ENCODE results near the gene BEGAIN. TPM values are rescaled to one million over a fixed set of nuclear protein-coding genes. Genes with fewer than 3 reads are reported as not detected.

BEGAIN gene
- total RNA-seq, 1 donor from 2014 or later, result 3.2 TPM

DNA sequence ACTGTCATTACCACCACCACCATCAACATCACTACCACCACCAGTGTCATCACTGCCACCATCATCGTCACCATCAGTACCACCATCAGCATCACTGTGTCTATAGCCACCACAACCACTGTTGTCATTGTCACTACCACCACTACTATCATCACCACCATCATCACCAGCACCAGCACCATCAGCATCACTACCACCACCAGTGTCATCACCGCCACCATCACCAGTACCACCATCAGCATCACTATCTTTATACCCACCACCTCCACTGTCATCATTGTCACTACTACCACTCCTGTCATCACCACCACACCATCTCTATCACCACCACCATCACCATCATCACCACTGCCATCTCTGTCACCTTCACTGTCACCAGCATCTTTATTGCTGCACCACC lies 60.6 kb downstream of the BEGAIN start:
- peaks cover 1% of the 10 kb centered on the region for H3K36me3 ChIP-seq (ENCODE audit: control insufficient read depth, insufficient read depth, low read length)
- no peak overlapping the region for H3K4me3 ChIP-seq (ENCODE audit: low read depth, low read length)
- TF ChIP-seq, protein P1, sequence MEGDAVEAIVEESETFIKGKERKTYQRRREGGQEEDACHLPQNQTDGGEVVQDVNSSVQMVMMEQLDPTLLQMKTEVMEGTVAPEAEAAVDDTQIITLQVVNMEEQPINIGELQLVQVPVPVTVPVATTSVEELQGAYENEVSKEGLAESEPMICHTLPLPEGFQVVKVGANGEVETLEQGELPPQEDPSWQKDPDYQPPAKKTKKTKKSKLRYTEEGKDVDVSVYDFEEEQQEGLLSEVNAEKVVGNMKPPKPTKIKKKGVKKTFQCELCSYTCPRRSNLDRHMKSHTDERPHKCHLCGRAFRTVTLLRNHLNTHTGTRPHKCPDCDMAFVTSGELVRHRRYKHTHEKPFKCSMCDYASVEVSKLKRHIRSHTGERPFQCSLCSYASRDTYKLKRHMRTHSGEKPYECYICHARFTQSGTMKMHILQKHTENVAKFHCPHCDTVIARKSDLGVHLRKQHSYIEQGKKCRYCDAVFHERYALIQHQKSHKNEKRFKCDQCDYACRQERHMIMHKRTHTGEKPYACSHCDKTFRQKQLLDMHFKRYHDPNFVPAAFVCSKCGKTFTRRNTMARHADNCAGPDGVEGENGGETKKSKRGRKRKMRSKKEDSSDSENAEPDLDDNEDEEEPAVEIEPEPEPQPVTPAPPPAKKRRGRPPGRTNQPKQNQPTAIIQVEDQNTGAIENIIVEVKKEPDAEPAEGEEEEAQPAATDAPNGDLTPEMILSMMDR (IDR thresholded peaks at IDR 0.05; ENCODE audit: insufficient read depth, low read length, poor library complexity, severe bottlenecking), result no peak
- no peak for DNase-seq (ENCODE audit: low read depth)
- H3K27me3 ChIP-seq (ENCODE audit: control insufficient read depth, insufficient read depth, low read length), result no peaks in the 10 kb centered on the region

DNA sequence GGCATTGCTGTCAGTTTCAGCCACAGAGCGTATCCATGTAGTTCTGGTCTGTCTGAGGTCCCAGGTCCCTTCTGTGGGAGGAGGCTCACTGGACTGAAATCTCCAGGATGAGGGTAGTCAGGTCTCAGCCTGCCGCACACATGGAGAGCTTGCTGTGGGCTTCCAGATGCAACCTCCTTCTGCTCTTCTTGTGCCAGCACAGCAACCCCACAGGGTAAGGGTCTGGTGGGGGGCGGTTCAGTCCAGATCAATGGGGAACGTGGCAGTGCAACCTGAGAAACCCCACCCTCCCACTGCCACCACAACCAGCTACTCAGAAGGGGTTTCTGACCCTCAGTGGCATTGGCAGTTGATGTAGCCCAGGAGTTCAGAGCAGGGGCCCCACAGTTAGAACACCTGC lies 61.2 kb downstream of the BEGAIN start:
- Histone ChIP-seq H3K27me3 (ENCODE audit: control insufficient read depth, insufficient read depth, low read length) (no peaks in the 10 kb centered on the region), H3K4me3 (ENCODE audit: low read depth, low read length) (no peak overlapping the region), H3K36me3 (ENCODE audit: control insufficient read depth, insufficient read depth, low read length) (peaks cover 1% of the 10 kb centered on the region)
- TF ChIP-seq, protein P1 (IDR thresholded peaks at IDR 0.05; ENCODE audit: insufficient read depth, low read length, poor library complexity, severe bottlenecking), result no peak
- DNase-seq (ENCODE audit: low read depth), result no peak

DNA sequence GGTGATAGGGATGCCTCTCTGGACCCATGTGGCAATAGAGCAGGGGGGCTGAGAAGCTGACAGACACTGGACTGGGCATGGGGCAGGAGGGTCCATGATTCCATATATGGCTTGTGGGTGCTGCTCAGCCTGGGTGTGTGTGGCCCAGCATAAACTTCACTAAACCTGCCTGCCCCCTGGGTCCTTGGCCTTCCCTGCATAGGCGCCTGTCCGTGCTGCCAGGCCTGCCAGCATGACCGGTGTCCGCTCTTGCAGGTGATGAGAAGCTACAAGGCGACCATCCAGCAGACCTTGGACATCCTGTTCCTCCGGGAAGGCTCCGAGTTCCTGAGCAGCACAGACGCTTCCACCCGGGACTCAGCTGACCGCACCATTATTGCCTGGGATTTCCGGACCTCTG lies 61.6 kb downstream of the BEGAIN start:
- no peaks in the 10 kb centered on the region for H3K27me3 ChIP-seq (ENCODE audit: control insufficient read depth, insufficient read depth, low read length)
- H3K36me3 ChIP-seq (ENCODE audit: control insufficient read depth, insufficient read depth, low read length), result peaks cover 1% of the 10 kb centered on the region
- TF ChIP-seq, protein P1 (IDR thresholded peaks at IDR 0.05; ENCODE audit: insufficient read depth, low read length, poor library complexity, severe bottlenecking), result no peak
- DNase-seq (ENCODE audit: low read depth), result no peak
- H3K4me3 ChIP-seq (ENCODE audit: low read depth, low read length), result no peak overlapping the region

DNA sequence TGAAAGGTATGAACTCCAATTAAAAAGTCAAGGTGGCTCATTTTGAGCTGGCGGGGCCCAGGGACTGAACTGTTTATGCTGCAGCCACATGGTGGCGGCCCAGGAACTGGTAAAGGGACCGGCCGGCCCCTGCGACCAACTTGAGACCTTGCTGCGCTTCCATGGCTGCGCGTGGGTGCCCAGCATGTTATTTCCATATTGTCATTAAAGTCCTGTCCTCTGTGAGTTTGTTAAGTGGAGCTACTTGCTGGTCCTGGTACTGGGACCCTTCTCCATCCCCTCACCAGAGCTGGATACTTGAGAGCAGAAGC lies 62.3 kb downstream of the BEGAIN start:
- DNase-seq (ENCODE audit: low read depth), result no peak
- TF ChIP-seq, protein P1 (IDR thresholded peaks at IDR 0.05; ENCODE audit: insufficient read depth, low read length, poor library complexity, severe bottlenecking), result peak; percentile 44
- no peak overlapping the region for H3K4me3 ChIP-seq (ENCODE audit: low read depth, low read length)
- no peaks in the 10 kb centered on the region for H3K27me3 ChIP-seq (ENCODE audit: control insufficient read depth, insufficient read depth, low read length)
- H3K36me3 ChIP-seq (ENCODE audit: control insufficient read depth, insufficient read depth, low read length), result peaks cover 1% of the 10 kb centered on the region

DNA sequence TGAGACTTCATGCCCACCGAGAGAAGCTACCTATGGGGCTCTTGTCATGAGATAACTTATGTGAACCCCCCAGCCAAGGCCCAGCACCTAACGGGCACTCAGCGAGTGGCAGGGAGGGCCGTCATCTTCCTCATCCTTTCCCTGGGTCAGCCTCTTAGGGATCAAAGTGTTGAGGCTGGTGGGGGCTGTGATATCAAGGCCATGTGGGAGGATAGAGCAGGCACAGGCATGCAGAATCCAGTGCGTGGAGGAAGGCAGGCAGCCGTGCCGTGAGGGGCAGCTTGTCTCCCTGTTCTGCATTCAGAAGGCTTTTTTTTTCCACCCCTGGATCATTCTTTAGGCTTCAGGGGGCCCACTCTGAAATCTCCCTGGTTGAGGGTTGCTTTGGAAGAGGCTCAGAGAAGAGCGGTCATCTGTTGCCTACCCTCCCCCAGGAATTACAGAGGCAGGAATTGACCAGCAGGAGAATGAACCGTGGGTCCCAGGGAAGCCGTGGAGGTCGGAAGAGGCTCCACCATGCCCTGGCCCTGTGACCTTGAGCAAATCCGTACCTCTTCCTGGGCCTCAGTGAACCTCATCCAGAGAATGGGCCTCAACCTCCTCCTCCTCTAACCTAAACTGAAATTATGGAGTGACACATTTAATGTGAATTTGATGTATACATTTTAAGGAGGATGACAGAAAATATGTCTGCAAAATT lies 62.8 kb downstream of the BEGAIN start:
- Histone ChIP-seq H3K27me3 (ENCODE audit: control insufficient read depth, insufficient read depth, low read length) (no peaks in the 10 kb centered on the region), H3K36me3 (ENCODE audit: control insufficient read depth, insufficient read depth, low read length) (peaks cover 1% of the 10 kb centered on the region), H3K4me3 (ENCODE audit: low read depth, low read length) (no peak overlapping the region)
- no peak for DNase-seq (ENCODE audit: low read depth)
- TF ChIP-seq, protein P1 (IDR thresholded peaks at IDR 0.05; ENCODE audit: insufficient read depth, low read length, poor library complexity, severe bottlenecking), result no peak

DNA sequence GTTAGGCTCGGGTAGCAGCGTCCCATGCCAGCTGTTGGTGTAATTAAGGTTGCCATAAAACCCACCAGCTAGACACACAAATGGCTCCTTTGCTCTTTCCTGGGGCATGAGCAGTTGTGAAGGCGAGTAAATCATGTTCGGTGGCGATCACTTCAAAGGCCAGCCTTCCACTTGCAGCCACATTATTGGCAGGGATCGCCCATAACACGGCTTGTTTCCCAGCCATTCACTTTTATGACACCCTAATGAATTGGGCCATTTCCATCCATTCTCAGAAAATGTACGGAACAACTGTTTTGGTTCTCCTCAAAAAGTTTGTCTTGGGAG lies 63.4 kb downstream of the BEGAIN start:
- peaks cover 1% of the 10 kb centered on the region for H3K36me3 ChIP-seq (ENCODE audit: control insufficient read depth, insufficient read depth, low read length)
- TF ChIP-seq, protein P1 (IDR thresholded peaks at IDR 0.05; ENCODE audit: insufficient read depth, low read length, poor library complexity, severe bottlenecking), result no peak
- no peak overlapping the region for H3K4me3 ChIP-seq (ENCODE audit: low read depth, low read length)
- no peak for DNase-seq (ENCODE audit: low read depth)
- no peaks in the 10 kb centered on the region for H3K27me3 ChIP-seq (ENCODE audit: control insufficient read depth, insufficient read depth, low read length)
